ENCODE results near the gene SAC3D1. TPM values are rescaled to one million over a fixed set of nuclear protein-coding genes. Genes with fewer than 3 reads are reported as not detected.

SAC3D1 gene
- total RNA-seq, 6 experiments from 2014 or later, result 4.2 to 13.8 (median 5.8) TPM

DNA sequence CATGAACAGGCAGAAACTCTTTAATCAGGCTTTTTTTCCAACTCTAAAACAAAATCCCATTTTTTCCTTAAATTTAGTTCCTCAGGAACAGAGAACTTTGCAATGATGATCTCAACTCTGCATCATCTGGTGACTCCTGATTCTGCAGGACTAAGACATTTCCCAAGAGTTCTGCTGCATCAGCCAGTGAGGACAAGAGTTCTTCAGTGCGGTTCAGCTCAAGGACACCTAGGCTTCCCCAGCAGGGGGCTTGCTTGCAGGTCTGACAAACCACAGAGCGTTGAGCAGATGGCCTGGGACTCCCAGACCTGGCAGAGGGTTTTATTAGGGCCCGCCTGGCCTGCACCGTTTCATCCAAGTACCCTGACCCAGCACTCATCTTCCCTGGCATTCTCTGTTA lies 36.4 kb downstream of the SAC3D1 start:
- intact Hi-C loops (cut with DNase I), result no loop called here
- H3K4me3 ChIP-seq, result no peak overlapping the region
- WGBS (ENCODE audit: insufficient coverage, low coverage, low lambda C conversion rate, missing lambda C conversion rate), result 40% methylated on average over 1 of the region's 4 CpGs
- H3K4me1 ChIP-seq, result no peaks in the 10 kb centered on the region
- H3K27me3 ChIP-seq, result no peaks in the 10 kb centered on the region
- H3K27ac ChIP-seq, result no peak overlapping the region
- no peaks in the 10 kb centered on the region for H3K9me3 ChIP-seq
- TF ChIP-seq, protein P1, sequence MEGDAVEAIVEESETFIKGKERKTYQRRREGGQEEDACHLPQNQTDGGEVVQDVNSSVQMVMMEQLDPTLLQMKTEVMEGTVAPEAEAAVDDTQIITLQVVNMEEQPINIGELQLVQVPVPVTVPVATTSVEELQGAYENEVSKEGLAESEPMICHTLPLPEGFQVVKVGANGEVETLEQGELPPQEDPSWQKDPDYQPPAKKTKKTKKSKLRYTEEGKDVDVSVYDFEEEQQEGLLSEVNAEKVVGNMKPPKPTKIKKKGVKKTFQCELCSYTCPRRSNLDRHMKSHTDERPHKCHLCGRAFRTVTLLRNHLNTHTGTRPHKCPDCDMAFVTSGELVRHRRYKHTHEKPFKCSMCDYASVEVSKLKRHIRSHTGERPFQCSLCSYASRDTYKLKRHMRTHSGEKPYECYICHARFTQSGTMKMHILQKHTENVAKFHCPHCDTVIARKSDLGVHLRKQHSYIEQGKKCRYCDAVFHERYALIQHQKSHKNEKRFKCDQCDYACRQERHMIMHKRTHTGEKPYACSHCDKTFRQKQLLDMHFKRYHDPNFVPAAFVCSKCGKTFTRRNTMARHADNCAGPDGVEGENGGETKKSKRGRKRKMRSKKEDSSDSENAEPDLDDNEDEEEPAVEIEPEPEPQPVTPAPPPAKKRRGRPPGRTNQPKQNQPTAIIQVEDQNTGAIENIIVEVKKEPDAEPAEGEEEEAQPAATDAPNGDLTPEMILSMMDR (IDR thresholded peaks at IDR 0.05), result no peak
- no peak for TF ChIP-seq POLR2A (IDR thresholded peaks at IDR 0.05)
- H3K36me3 ChIP-seq, result no peaks in the 10 kb centered on the region
- no peak for ATAC-seq
- no peak for DNase-seq

DNA sequence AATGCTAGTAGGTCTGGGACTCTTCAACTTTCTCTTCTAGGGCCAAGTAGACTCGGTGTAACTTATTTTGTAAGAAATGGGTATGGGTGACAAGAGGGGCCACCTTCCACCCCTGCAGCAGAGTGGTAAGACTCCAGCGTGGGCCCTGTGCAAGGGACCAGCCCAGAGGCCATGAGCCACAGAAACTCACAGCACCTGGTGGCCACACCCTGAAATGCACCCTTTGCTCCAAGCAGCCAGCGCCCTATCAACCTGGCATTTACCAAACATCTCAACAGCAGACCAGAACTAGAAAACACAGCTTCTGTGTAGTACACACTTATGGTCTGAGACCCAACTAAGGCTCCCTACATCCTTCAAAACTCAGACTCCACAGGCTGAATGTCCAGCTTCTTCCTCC lies 37.1 kb downstream of the SAC3D1 start:
- TF ChIP-seq POLR2A (IDR thresholded peaks at IDR 0.05), result no peak
- TF ChIP-seq, protein P1 (IDR thresholded peaks at IDR 0.05), result peak; percentile 62 to 69 (median 66)
- intact Hi-C loops (cut with DNase I), result no loop called here
- no CpG with 5 or more reads among the region's 3 CpGs for WGBS (ENCODE audit: insufficient coverage, low coverage, low lambda C conversion rate, missing lambda C conversion rate)
- no peaks in the 10 kb centered on the region for H3K27me3 ChIP-seq
- H3K9me3 ChIP-seq, result no peaks in the 10 kb centered on the region
- no peak overlapping the region for H3K27ac ChIP-seq
- no peak overlapping the region for H3K4me3 ChIP-seq
- ATAC-seq, result peak; percentile 86 to 95 (median 92)
- peak in 2 of 3 donors; percentile 58 to 70 for DNase-seq
- no peaks in the 10 kb centered on the region for H3K4me1 ChIP-seq
- no peaks in the 10 kb centered on the region for H3K36me3 ChIP-seq

DNA sequence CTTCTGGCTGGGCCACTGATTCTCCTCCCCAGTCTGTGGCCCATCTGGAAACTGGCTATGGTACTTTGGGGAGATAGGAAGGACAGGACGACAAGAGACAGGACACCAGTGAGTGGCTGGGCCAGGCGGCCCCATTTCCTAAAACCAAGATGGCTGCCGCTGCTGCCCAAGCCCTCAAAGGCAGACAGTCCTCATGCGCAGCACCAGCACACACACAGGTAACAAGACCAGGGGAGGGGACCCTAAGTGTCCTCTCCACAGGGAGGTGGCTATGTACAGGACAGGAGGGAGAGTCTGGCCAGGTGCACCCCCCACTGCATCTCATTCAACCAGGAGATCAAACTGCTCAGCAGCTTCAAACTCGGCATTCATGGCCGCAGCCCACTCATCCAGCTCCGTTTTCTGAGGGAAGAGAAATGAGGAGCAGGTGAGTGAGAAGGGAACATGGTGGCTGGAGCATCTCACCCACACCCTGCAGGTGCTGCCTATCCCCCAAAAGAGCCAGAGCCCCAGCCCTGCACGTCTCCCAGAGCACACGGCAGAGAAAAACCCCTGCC lies 37.9 kb downstream of the SAC3D1 start:
- intact Hi-C loops (cut with DNase I), result no loop called here
- ATAC-seq, result no peak

DNA sequence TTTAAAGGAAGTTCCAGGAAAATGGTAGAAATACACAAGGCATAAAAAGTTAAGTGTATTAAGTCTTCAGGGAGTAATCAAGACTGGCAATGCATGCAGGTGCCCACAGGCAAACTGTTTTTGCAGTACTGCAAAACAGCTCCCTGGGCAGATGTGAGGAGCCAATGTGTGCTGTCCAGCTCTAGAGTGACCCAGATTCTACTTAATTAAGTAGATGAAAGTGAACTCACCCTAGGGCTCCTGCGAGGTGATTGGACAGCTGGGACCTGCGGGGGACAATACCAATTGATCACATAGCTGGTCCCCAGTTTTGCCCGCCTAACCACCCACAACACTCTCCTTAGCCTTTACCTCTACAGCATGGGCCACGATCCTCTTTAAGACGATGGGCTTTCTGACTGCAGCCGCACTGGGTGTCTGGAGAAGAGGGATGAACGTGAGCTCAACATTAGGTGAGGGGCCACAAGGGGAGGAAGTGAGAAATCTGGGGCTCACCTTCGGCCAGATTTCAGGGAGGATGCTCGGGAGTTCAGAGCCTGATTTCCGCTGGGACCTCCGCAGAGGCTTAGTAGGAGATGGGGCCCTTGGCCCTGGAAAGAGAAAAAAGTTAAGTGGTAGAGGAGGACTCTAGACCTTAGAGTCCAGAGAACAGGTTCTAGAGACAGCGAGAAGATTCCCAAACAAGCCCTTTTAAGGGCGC lies 42.3 kb downstream of the SAC3D1 start:
- Histone ChIP-seq H3K4me1 (peaks cover 0 to 16% (median 4%) of the 10 kb centered on the region in 4 donors), H3K4me3 (peak overlapping the region; percentile 69 to 80 (median 73)), H3K9me3 (no peaks in the 10 kb centered on the region), H3K27me3 (no peaks in the 10 kb centered on the region), H3K27ac (no peak overlapping the region), H3K36me3 (peaks cover 0 to 23% (median 7%) of the 10 kb centered on the region in 4 donors)
- ATAC-seq, result no peak
- DNase-seq, result no peak
- 9% methylated on average over 7 of the region's 13 CpGs for WGBS (ENCODE audit: insufficient coverage, low coverage, low lambda C conversion rate, missing lambda C conversion rate)
- intact Hi-C loops (cut with DNase I), result no loop called here
- TF ChIP-seq POLR2A (IDR thresholded peaks at IDR 0.05), result no peak
- TF ChIP-seq, protein P1 (IDR thresholded peaks at IDR 0.05), result no peak

More for the DNA sequence above, 37.9 kb downstream of the SAC3D1 start:
- H3K9me3 ChIP-seq, result no peaks in the 10 kb centered on the region
- H3K4me3 ChIP-seq, result no peak overlapping the region
- H3K27me3 ChIP-seq, result no peaks in the 10 kb centered on the region
- WGBS (ENCODE audit: insufficient coverage, low coverage, low lambda C conversion rate, missing lambda C conversion rate), result 100% methylated on average over 2 of the region's 9 CpGs
- H3K4me1 ChIP-seq, result peaks cover 0 to 6% (median 0%) of the 10 kb centered on the region in 4 donors
- no peak overlapping the region for H3K27ac ChIP-seq
- H3K36me3 ChIP-seq, result no peaks in the 10 kb centered on the region
- DNase-seq, result no peak
- TF ChIP-seq POLR2A (IDR thresholded peaks at IDR 0.05), result no peak
- TF ChIP-seq, protein P1 (IDR thresholded peaks at IDR 0.05), result no peak

Measured in right lobe of liver (tissue), 6 donors.